OCI-LY3 (cell line): ENCODE measurements around the gene UBA52.
"Not testable (repeated sequence)": the region's sequence is repeated elsewhere in the genome, so short reads cannot be mapped to it uniquely, and the experiment has no call there.

Experiments
- H2AFZ ChIP-seq: fragments of 200-600, 300-600 bp; shearing (Covaris generic); 2 replicates; pipeline ENCODE4 v1.6.0; 2014; ENCODE audit warnings: antibody characterized with exemption, low read depth, low read length
- H3K27ac ChIP-seq: fragments of 200-600, 300-600 bp; sonication (generic); 2 replicates; pipeline ENCODE4 v1.5.1; 2014; ENCODE audit warnings: mild to moderate bottlenecking, low read length, moderate library complexity, mixed read lengths
- H3K27me3 ChIP-seq: fragments of 200-600, 300-600 bp; sonication (generic); 2 replicates; pipeline ENCODE4 v1.6.1; 2014; ENCODE audit warnings: low read depth, low read length, mixed read lengths
- H3K36me3 ChIP-seq: fragments of 200-600, 300-600 bp; sonication (generic); replicated peaks from 2 replicates; pipeline ENCODE3; 2014; ENCODE audit warnings: low read depth, low read length, mixed read lengths
- H3K4me1 ChIP-seq: fragments of 300-600, 200-600 bp; sonication (generic); 2 replicates; pipeline ENCODE4 v1.6.1; 2014; ENCODE audit warnings: low read length, mixed read lengths
- H3K4me2 ChIP-seq: fragments of 200-600, 300-600 bp; sonication (generic); 2 replicates; pipeline ENCODE4 v1.6.1; 2014; ENCODE audit warnings: low read length, mixed read lengths
- H3K4me3 ChIP-seq: fragments of 300-600, 200-600 bp; sonication (generic); 2 replicates; pipeline ENCODE4 v1.5.1; 2014; ENCODE audit warnings: antibody characterized with exemption, mild to moderate bottlenecking, low read length, moderate library complexity
- H3K79me2 ChIP-seq: fragments of 300-600, 200-600 bp; shearing (Covaris generic); 2 replicates; pipeline ENCODE4 v1.6.1; 2014; ENCODE audit warnings: mild to moderate bottlenecking, low read length, mixed read lengths
- H3K9ac ChIP-seq: fragments of 300-600, 200-600 bp; shearing (Covaris generic); 2 replicates; pipeline ENCODE4 v1.6.0; 2014; ENCODE audit warnings: mild to moderate bottlenecking, low read length, moderate library complexity
- H3K9me3 ChIP-seq: fragments of 200-600, 300-600 bp; shearing (Covaris generic); 2 replicates; pipeline ENCODE4 v1.6.1; 2014; ENCODE audit warnings: low read length, mixed read lengths; ENCODE audit not compliant: insufficient read depth
- H4K20me1 ChIP-seq: fragments of 200-600, 300-600 bp; sonication (generic); 2 replicates; pipeline ENCODE4 v1.6.1; 2016; ENCODE audit warnings: low read length, mixed read lengths; ENCODE audit not compliant: insufficient read depth
- CTCF ChIP-seq: fragments of 200-600, 300-600 bp; sonication (generic); IDR thresholded peaks from 2 replicates; pipeline ENCODE4 v1.5.1; 2014; ENCODE audit warnings: antibody characterized with exemption, low read length, low read depth
- EZH2phosphoT487 ChIP-seq: fragments of 200-600 bp; shearing (Covaris generic); IDR thresholded peaks from 2 replicates; pipeline ENCODE4 v1.6.1; 2018; ENCODE audit warnings: antibody characterized with exemption, mixed run types, low read depth

Gene UBA52

GRCh38 chr19:18596752-18597157 is 25.1 kb downstream of the UBA52 start:
- Histone ChIP-seq H3K36me3 (no peaks in the 10 kb centered on the region), H3K27me3 (no peaks in the 10 kb centered on the region), H3K4me3 (no peak overlapping the region), H3K27ac (no peak overlapping the region), H3K4me2 (no peak overlapping the region), H3K9ac (no peak overlapping the region), H3K79me2 (no peaks in the 10 kb centered on the region), H3K4me1 (peaks cover 9% of the 10 kb centered on the region), H4K20me1 (no peaks in the 10 kb centered on the region), H2AFZ (no peak overlapping the region), H3K9me3 (no peaks in the 10 kb centered on the region)
- TF ChIP-seq CTCF (no peak), EZH2phosphoT487 (no peak)

- H3K4me3 ChIP-seq, result no peak overlapping the region
- no peak for TF ChIP-seq EZH2phosphoT487
- no peak overlapping the region for H3K27ac ChIP-seq
- no peaks in the 10 kb centered on the region for H3K79me2 ChIP-seq
- H3K9ac ChIP-seq, result no peak overlapping the region
- no peak overlapping the region for H2AFZ ChIP-seq
- H3K4me2 ChIP-seq, result no peak overlapping the region
- H3K4me1 ChIP-seq, result peaks cover 9% of the 10 kb centered on the region
- H3K9me3 ChIP-seq, result no peaks in the 10 kb centered on the region
- no peaks in the 10 kb centered on the region for H3K36me3 ChIP-seq
- no peaks in the 10 kb centered on the region for H4K20me1 ChIP-seq
- no peaks in the 10 kb centered on the region; the same call in 1 of the 2 replicates for H3K27me3 ChIP-seq
Measured at GRCh38 chr19:18597809-18598660, 26.4 kb downstream of the UBA52 start.

- Histone ChIP-seq H3K27me3 (peaks cover 6% of the 10 kb centered on the region), H3K36me3 (no peaks in the 10 kb centered on the region), H4K20me1 (no peaks in the 10 kb centered on the region), H2AFZ (no peak overlapping the region), H3K4me3 (no peak overlapping the region), H3K4me1 (peaks cover 9% of the 10 kb centered on the region), H3K9ac (no peak overlapping the region), H3K9me3 (no peaks in the 10 kb centered on the region), H3K4me2 (no peak overlapping the region), H3K27ac (no peak overlapping the region), H3K79me2 (no peaks in the 10 kb centered on the region)
- TF ChIP-seq CTCF (no peak), EZH2phosphoT487 (no peak)
Measured at GRCh38 chr19:18599485-18599884, 27.8 kb downstream of the UBA52 start.

GRCh38 chr19:18600692-18601397 is 29.2 kb downstream of the UBA52 start:
- H3K9me3 ChIP-seq, H3K4me3 ChIP-seq, H2AFZ ChIP-seq, H3K4me1 ChIP-seq, H3K27ac ChIP-seq, H3K79me2 ChIP-seq, H3K9ac ChIP-seq, H3K4me2 ChIP-seq, H4K20me1 ChIP-seq, H3K36me3 ChIP-seq, H3K27me3 ChIP-seq: not testable (repeated sequence)

GRCh38 chr19:18601875-18602274 is 30.2 kb downstream of the UBA52 start:
- no peaks in the 10 kb centered on the region for H3K9me3 ChIP-seq
- H3K4me2 ChIP-seq, result no peak overlapping the region
- H3K9ac ChIP-seq, result no peak overlapping the region
- TF ChIP-seq CTCF (no peak), EZH2phosphoT487 (no peak)
- H3K4me1 ChIP-seq, result no peaks in the 10 kb centered on the region
- H2AFZ ChIP-seq, result no peak overlapping the region
- no peaks in the 10 kb centered on the region for H4K20me1 ChIP-seq
- H3K4me3 ChIP-seq, result no peak overlapping the region
- no peaks in the 10 kb centered on the region for H3K36me3 ChIP-seq
- H3K27ac ChIP-seq, result no peak overlapping the region
- H3K79me2 ChIP-seq, result no peaks in the 10 kb centered on the region
- H3K27me3 ChIP-seq, result peaks cover 8% of the 10 kb centered on the region
